Ureter (tissue), 1 donor: Measurements from ENCODE around the gene NEK3. TPM values are rescaled to one million over a fixed set of nuclear protein-coding genes. Genes with fewer than 3 reads are reported as not detected.
"Not testable (repeated sequence)": the region's sequence is repeated elsewhere in the genome, so short reads cannot be mapped to it uniquely, and the experiment has no call there.

ENCODE experiments used
- DNase-seq: peaks from one replicate; pipeline ENCODE4 v3.0.0-alpha.2; 2020; ENCODE audit warnings: low spot score
- total RNA-seq: library from RNA; stranded (reverse); gene quantifications from one replicate; pipeline ENCODE4 v1.2.4, GENCODE V29; 2023
- donor health status: DM: yes; HTN: yes; CAD: no.

The NEK3 gene, protein sequence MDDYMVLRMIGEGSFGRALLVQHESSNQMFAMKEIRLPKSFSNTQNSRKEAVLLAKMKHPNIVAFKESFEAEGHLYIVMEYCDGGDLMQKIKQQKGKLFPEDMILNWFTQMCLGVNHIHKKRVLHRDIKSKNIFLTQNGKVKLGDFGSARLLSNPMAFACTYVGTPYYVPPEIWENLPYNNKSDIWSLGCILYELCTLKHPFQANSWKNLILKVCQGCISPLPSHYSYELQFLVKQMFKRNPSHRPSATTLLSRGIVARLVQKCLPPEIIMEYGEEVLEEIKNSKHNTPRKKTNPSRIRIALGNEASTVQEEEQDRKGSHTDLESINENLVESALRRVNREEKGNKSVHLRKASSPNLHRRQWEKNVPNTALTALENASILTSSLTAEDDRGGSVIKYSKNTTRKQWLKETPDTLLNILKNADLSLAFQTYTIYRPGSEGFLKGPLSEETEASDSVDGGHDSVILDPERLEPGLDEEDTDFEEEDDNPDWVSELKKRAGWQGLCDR
- 17.3 TPM for total RNA-seq

DNA sequence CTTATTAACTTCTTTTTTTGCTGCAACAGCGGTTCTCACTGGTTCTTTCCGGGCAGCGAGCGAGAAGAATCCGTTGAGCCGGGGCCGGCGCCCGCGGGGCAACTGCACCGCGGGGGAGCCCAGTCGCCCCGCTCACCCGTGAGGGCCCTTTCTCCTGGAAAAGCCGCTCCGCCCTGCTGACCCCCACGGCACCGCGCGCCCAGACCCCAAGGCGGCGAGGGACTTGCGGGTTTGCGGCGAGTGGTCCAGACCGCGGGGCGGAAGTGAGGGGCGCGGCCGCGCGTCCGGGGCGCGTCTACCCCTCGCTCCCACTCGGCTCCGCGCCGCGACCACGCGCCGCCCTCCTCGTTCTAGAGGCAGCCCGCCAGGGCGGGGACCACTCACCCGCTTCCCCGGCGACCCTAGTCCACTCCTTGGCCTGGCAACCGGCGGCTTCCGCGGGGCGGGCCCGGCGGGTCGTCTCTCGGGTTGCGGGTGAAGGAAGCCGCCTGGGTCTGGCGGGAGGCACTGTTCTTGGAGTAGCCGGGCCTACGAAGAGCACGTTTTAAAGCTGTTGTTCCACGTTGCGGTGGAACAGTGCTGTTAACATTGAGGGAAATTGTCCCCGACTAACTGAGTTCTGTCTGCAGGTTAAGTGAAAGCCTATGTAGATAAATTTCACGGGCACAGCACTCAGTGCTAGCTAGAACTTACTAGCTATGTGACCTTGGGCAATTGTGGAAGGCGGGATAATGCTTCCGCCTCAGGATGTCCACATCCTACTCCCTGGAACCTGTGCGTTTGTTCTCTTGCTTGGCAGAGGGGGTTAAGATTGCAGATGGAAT, at the start of gene NEK3:
NEK3 (minus strand) TSS at position 439 of the 824 bp plus-strand sequence. CDS start 3,406 bp downstream, outside the sequence.
- peak; percentile 67 for DNase-seq

- not testable (repeated sequence) for DNase-seq
These were observed 49.0 kb upstream of the NEK3 start for GRCh38 chr13:52208384-52208783.

DNA sequence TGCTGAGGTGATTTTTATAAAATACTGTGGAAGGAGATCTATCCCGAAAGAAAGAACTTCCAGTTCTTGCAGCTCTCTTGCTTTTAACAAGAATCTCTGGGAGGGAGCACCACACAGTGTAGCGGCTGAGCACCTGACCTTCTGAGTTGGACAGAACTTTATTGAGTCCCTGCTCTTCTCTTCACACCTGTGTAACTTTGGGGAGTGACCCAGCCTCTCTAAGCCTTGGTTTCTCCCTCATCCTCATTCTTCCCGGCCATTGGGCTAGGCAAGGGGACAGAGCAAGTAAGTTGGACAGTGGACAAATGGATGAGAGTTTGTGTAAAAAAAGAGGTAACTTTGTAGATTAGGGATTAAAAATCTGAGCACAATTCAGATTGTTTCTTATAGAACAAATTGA, 48.5 kb upstream of the NEK3 start:
- not testable (repeated sequence) for DNase-seq

- DNase-seq, result not testable (repeated sequence)
These were observed 47.9 kb upstream of the NEK3 start for GRCh38 chr13:52207337-52207736.

GRCh38 chr13:52204546-52204945, 45.1 kb upstream of the NEK3 start:
- DNase-seq, result not testable (repeated sequence)

- peak; percentile 52 for DNase-seq
These were observed 44.5 kb upstream of the NEK3 start for GRCh38 chr13:52203864-52204263.

DNA sequence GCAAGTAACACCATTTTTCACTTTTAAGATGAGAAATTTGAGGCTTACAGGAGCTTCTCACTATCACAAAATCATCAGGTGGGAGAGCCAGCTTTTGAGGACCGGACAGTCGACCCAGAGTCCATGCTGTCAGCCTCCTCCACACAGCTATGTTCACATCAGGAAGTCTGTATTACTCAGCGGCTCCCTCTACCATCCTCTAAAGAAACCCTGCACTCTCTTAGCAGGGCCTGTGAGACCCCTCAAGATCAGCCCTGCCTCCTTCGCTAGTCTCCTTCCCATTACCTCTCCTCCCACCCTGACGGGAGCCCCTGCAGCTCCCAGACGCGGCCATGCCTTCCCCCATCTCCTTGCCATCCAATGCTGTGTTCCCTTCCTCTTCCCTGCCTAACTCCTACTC, 43.1 kb upstream of the NEK3 start:
- not testable (repeated sequence) for DNase-seq

DNA sequence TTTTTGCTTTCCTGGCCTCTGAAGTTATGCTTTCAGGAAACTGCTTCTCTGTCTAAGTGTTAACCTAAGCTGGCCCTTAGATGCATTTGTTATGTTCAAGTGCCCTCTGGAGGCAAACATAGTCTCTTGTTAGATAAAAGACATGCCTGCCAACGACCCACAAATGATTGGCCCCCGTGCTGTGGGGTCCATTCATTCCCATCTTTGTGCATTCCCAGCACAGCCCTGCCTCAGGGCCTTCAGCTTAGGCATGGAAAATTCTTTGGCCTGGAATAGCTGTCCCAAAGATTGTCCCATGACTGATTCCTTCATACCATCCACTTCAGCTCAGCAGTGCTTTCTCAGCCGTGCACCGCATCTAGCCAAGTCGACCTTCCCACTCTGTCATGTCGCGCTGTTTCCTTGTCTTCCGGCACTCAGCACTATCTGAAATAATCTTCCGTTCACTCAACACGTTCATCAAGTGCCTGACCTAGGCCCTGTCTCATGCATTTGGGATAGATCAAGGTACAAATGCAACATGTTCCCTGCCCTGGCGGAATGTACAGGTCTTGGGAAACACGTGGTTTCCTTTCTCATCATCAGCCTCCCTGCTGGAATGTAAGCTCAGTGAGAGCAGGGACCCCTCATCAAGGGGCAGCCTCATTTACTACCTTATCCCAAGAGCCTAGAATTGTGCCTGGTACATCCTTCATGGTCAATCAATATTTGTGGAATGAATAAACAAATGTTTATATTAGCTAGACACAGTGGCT, 42.2 kb upstream of the NEK3 start:
- not testable (repeated sequence) for DNase-seq

GRCh38 chr13:52195401-52195837, 36.0 kb upstream of the NEK3 start:
- DNase-seq, result peak; percentile 87

DNA sequence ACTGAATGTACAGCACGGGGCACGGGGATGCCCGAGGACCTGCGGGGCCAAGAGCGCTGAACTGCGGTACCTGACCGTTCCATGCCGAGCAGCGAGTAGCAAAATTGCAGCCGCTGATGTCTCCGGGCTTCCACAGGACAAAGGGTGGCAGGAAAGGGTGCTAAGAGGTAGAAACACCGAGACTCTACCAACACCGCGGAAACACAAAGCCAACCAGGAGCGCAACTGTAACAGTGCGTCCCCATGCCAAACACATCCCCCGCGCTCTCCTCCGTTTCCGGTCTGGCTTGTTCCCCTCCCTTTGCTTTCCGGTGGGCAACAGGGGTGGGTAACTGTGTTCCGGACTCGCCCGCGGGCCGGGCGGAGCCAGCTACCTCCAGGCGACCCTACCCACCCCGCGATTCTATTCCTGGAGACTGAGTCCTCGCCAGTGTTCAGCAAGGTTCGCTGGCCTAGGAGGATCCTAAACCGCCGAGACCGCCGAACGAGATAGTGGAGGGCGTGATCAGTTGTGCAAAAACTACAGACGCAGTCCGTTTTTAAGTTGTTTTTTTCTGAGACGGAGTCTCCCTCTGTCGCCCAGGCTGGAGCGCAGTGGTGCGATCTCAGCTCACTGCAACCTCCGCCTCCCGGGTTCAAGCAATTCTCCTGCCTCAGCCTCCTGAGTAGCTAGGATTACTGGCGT, 34.9 kb upstream of the NEK3 start:
- DNase-seq, result peak; percentile 91

DNA sequence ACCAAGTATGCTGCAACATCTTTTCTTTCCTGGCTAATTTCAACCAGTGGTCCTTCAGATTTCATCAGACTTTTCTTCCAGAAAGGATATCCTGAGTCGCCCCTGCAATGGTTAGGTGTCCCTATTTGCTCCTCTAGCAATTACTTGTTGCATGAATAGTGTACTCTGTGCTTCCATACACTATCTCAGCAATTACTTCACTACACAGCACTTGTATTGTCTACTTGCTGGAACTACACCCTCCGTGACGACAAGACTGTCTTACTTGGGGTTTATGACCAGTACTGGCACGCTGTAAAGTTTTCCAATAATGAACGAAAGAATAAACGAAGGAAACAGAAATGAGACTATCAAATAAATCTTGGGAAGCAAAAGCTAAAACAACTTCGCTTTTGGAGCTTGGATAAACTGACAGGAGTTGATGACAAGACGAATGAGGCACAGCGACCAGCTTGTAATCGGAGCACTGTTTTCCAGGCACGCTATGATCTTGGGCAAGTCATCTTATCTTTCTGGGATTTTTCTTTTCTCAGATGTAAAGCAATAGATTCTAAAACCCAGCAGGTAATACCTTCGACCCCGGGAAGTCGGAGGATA, 34.3 kb upstream of the NEK3 start:
- DNase-seq, result not testable (repeated sequence)

DNA sequence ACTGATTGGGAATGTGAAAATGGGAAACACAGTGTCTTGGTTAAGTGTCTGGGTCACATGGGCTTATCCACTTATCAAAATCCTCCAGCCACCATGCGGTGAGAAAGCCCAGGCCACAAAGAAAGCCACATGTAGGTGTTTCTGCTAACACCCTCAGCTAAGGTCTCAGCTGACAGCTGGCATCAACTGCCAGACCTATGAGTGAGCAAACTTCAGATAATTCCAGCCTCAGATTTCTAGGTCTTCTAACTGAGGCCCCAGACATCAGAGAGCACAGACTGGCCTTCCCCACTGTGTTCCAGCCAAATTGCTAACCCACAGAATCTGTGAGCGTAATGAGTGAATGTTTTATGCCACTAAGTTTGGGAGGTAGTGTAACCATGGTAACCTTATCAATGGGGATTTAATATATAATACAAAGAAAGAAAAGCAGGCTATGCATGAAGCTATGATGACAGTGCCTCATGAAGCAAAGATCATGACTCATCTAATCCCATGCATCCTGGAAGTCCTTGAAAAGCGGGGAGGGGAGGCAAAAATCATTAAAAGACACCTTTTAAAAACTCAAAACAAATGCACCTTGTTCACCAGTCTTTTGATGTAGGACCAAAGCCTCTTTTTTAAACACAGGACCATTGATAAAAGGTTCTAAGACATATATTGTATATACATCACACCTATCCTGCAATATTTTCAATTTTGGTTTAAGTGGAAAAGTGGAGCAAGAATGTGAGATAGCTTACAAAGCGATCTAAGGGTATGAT, 28.2 kb upstream of the NEK3 start:
- DNase-seq, result not testable (repeated sequence)

DNA sequence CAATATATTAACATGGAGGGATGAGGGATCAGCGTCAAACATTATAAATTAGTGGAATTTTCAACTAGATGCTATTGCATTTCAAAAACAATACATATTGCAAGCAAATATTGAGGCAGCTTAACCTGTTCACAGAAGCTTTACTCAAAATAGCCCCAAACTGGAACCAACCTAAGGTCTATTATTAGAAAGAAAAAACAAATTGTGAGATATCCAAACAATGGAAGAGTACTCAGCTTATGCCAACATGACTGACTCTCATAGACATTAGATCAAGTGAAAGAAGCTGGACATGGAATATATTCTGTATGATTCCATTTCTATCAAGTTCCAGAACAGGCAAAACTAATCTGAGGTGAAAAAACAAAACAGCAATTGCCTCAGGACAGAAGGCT, 27.6 kb upstream of the NEK3 start:
- DNase-seq, result no peak

- not testable (repeated sequence) for DNase-seq
These were observed 22.0 kb upstream of the NEK3 start for GRCh38 chr13:52181316-52181954.

GRCh38 chr13:52179925-52180324, 20.5 kb upstream of the NEK3 start:
- no peak for DNase-seq

- no peak for DNase-seq
These were observed 17.9 kb upstream of the NEK3 start for GRCh38 chr13:52177276-52177675.

- DNase-seq, result not testable (repeated sequence)
These were observed 14.6 kb upstream of the NEK3 start for GRCh38 chr13:52173970-52174369.

DNA sequence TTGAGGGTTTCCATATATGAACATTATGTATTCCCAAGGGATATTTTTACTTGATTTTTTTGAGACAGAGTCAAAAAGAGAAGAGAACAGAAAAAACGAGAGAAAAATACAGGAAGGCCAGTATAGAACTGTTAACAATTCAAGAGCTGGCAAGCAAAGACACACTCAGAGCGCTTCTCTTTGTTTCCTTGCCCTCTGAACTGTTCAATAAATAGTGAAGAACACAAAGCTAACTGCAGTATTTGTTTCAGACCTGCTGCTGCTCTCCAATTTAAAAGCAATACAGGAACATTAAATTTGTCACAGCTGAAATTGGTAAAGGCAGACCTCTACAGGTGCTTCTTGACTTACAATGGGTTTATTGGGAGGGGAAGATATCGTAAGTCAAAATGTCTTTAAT, 14.0 kb upstream of the NEK3 start:
- DNase-seq, result no peak

- not testable (repeated sequence) for DNase-seq
These were observed 12.3 kb upstream of the NEK3 start for GRCh38 chr13:52171686-52172085.
